NCI-H2227 treated with DMSO at 0.1 percent for 48 hours (cell line): ENCODE data around the gene CDK11A.

Experiments
- DNase-seq: peaks from one replicate; lab custom pipeline; 2025; lab: John Stamatoyannopoulos, UW

CDK11A gene

DNA sequence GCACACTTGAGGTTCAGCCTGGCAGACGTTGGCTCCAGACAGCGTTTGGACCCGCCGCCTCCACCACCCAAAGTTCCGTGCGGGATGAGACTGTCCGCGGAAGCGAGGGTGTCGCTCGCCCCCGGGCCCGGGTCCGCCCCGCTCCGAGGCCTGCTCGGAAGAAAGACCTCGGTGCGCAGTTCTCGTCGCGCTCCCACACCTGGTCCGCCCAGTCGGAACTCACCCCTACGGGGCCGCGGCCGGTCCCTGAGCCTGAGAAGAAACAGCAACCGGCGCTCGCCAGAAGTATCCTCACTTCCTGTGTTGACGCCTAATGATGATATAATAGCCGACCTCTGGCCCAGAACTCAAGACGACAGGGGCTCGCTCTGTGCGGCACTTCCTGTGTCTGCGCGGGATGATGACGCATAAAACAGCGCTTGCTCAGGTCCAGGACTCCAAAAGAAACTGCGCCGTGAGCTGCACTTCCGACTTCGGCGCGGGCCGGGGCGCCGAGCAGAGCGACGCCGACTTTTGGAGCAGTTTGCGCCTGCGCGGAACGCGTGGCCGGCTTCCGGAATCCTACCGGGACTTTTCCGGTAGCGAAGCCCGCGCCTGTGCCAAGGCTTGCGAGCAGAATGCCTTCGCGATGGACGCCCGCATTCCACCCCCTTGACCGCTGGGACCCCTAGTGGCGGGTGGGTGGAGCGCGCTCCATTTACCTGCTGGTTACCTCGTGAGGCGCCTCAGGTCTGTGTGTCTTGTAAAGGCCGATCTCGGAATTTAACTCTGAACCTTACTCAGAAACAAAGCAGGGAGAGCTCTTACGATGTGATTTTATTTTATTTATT, at the start of gene CDK11A:
Gene CDK11A, minus strand, starts transcription at position 323 of the 830 bp plus-strand sequence. CDS start 1,539 bp downstream, outside the sequence.
- peak; percentile 97 for DNase-seq

DNA sequence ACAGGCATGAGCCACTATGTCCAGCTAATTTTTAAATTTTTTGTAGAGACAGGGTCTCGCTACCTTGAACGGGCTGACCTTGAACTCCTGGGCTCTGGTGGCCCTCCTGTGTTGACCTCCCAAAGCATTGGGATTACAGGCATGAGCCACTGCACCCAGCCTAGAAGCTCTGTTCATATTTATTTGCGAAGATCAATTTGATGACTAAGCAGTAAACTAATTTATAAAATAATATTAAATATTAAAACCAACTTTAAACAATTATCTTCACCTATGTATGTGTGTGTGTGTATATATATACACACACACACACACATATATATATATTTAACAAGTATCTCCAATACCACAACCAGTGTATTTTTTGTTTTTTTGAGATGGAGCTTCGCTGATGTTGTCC, 49.7 kb upstream of the CDK11A start:
- DNase-seq = no peak

DNA sequence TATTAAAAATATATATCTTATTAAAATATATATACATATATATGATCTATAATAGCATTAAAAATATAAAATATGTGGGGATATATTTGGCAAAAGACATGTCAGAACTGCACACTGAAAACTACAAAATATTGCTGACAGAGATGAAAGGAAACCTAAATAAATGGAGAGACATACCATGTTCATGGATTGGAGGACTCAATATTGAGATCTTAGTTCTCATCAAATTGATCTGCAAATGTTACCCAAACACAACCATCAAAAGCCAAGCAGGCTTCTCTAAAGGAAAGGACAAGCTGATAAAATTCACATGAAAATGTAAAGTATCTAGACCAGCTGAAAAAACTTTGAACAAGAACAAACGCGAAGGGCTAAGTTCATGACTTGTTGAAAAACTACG, 46.9 kb upstream of the CDK11A start:
- no peak for DNase-seq

DNA sequence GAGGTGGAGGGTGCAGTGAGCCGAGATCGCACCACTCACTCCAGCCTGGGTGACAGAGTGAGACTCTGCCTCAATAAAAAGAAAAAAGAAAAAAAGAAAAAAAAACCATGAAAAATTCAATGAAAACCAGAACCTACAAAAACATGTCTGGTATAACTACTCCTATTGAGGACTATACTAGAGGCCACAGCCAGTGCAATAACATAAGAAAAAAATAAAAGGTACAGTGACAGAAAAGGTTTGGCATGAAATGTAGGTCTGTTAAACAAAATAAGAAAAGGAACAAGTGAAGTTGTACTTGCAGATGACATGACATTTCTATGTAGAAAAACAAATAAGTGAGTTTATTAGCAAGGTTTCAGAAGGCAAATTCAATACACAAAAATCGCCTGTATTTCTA, 45.9 kb upstream of the CDK11A start:
- DNase-seq = no peak

DNA sequence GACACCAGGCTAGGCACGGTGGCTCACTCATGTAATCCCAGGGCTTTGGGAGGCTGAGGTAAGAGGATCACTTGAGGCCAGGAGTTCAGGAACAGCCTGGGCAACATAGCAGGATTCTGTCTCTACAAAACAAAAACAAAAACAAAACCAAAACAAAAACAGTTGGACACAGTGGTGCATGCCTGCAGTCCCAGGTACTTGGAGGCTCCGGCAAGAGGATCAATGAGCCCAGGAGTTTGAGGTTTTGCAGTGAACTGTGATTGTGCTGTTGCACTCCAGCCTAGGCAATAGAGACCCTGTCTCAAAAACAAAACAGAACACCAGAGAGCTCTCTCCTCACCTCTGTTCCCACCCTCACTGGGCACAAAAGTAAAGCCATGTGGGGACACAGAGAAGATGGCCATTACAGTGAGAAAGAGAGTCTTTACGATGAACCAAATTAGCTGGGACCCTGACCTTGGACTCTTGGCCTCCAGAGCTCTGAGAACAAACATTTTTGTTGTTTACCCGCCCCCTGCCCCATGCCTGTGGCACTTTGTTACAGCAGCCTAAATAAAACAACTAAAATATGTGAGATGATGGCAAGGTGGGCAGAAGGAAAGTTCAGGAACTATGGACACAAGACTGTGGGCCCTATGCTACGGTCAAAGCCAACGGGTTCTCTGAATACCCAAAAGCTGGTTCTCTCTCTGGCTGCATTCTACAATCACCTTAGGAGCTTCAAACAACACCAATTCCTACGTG, 44.3 kb upstream of the CDK11A start:
- DNase-seq = no peak

DNA sequence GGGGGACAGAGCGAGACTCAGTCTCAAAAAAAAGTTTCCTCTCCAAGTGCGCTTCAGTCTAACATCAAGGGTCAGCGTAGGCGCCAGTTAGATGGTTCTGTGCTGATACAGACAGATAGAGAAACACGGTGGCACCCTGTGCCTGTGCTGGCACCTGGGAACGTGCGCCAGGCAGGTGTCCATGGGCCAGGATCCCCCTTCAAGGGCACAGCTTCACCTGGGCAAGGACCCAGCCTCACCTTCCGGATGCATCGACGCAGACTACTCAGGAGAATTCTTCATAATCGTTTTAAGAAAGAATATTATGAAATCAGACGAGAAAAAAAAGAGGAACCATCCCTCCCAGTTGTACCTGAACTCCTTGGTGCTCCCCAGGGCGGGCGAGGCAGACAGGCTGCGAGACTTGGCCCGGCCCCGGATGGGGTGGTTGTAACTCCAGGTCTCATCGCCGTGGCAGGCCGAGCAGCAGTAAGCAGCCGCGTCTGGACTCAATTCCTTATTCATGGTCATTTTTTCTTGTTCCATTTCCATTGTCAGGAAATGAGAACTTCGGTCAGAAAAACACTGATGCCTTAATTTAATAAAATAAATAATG, 40.8 kb upstream of the CDK11A start:
- DNase-seq = no peak

DNA sequence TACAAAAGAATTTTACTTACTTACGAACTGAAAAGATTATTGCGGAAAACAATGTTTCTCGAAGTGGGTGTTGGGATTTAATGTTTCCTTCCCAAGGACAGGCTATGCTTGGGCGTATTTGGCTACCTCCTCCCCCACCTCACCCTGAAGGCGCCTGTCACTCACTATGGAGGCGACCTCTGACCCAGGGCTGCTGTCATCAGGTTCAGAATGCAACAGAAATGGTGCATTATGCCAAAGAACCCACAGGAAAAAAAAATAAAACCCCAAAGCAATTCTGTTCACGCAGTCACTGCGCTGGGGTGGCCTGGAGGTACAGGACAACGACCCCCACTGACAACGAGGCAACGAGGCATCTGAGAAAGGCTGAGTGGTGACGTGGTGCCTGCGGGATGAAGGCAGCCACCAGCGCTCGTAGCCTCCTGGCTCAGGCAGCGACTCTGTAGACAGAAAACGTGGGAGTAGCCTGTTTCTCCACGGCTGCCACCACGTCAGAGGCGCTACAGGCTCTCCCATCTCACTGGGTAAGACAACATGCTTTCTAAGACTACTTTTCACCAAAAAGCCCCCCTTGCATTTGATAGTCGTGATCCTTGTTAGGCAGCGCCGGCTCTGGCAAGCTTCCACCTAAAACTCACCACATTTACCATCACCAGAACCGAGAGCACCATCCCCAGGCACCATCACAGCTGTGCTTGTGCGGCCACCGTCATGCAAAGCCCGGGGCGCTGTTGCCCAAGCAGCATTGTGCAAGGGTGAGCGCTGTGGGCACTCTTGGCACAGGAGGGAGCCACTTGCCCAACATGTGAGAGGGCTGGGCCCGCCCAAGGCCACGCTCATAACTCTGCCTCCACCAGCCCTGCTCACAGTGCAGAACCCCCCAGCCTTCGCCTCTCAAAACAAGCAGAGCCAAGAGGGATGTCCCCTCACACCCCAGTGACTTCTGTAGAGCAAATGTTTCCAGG, 39.8 kb upstream of the CDK11A start:
- no peak for DNase-seq

DNA sequence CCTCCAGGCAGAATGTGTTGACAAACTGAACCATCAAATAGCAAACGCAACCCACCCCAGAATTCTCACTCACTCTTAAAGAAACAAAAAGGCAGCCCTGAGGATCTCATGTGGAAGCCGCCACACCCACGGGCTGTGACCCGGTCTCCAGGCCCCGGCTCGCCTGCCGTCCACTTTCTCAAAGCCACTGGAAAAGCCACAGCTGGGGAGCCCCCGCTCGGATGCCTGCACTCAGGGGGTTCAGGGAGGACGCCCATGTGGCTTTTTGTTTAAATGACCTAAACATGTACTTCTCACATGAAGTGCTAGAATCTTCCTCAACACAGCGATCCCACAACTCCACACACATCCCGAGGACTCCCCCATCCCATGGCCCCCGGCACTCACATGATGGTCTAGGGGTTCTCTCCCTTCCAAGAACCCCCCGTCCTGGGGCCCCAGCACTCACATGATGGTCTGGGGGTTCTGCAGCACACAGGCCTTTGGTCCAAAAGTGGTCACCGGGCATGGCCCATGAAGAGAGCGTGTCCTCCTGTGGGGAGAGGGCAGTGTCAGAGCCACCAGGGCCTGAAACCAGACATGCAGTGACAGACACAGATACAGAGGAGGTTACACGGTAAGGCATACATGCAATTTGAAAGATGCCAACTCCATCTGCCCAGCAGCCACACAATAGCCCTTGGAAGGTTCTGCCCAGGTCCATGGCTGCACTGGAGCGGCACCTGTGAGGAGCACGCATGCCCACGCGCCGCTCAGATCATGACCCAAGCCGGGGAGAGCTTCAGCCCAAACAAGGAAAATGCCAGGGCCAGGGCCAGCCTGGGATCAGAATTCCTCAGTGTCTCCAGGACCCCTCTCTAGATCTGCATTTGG, 37.6 kb upstream of the CDK11A start:
- DNase-seq = no peak

DNA sequence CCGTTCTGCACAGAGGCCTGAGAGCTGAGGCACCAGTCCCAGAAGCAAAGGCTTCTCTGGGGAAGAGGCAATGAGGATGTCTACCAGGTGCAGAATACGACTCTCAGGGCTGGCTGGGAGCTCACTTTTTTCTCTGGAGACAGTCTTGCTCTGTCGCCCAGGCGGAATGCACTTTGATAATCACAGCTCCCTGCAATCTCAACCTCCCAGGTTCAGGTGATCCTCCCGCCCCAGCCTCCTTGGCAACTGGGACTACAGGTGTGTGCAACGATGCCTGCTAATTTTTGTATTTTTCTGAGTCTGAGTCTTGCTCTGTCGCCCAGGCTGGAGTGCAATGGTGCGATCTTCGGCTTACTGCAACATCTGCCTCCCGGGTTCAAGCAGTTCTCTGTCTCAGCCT, 36.6 kb upstream of the CDK11A start:
- no peak for DNase-seq

DNA sequence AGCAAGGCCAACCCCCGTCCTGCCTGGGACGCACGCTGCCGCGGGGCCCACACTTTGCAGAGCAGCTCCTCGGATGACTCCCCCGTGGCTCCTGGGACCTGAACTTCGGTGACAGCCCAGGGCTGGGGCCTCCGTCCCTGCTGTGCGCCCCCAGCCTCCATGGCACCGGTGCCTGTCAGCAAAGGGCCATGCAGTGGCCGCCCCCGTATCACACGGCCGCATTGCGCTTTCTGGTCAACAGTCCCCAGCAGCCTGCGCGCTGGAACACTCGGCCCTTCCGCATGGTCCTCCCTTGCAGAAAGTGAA, 36.1 kb upstream of the CDK11A start:
- DNase-seq = no peak

DNA sequence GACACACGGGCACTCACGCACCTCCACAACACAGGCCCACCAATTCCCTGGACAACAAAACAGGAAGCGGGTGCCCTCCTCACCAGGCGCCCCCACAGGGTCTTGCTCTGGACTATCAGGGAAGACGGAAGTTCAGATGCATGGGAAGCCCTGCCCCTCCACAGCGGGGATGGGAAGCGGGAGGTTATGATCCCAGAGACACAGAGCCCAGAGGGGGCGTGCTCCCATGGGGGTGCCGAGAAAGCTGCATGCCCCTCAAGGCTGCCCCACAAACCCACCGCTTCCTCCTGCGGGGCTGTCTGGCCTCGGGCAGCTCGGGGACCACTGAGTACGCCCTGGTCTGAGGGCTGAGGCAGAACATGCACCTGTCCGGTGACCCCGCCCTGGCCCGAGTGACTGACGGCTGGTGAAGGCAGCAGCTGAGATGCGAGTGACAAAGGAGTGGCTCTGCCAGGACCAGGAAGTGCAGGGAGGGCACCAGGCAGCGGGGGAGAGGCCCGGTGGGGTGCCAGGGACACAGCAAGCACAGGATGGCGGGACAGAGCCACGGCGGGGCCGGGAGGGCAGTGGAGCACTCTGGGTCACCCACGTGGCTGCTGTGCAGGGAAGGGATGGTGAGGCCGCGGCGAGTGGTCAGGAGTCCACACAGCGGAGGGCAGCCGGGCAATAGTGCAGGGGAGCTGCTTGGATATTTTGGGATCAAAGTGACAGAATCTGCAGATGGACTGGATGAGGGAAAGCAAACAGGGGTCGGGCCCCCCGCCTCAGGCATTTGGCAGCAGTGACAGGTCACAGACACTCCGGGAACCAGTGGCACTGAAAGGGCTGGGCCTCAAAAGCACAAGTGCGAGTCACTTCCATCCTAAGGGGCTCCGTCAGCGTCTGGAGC, 35.5 kb upstream of the CDK11A start:
- no peak for DNase-seq

DNA sequence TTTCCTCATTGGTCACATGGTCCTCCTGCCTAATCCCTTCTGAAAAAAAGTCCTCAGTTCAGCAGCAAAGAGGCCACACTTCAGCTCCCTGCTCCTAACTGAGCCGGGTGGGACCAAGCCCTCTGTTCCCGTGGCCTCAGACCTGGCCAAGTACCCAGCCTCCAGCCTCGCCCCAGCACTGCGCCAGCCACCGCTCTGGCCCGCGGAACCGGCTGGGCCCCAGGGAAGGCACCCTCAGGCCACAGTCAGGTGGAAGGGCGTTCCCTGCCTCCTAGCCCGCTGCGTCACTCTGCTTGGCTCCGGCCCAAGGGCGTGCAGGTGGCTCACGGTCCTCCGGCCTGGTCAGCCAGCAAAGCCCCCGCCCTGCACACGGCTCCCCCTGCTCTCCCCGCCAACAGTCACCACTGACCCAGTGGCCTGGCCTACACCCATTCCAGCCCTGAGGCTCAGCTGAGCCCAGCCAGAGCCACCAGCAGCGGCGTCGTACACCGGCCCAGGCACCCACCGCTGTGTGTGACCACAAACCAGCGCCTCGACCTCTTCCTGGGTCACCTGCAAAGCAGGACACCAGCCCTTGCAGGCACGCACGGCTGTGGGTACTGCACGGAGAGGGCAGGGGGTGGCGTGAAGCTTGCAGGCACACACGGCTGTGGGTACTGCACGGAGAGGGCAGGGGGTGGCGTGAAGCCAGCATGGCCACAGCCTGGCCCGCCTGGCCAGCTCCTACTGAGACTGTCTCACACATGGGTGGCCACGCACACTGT, 34.7 kb upstream of the CDK11A start:
- DNase-seq = no peak

DNA sequence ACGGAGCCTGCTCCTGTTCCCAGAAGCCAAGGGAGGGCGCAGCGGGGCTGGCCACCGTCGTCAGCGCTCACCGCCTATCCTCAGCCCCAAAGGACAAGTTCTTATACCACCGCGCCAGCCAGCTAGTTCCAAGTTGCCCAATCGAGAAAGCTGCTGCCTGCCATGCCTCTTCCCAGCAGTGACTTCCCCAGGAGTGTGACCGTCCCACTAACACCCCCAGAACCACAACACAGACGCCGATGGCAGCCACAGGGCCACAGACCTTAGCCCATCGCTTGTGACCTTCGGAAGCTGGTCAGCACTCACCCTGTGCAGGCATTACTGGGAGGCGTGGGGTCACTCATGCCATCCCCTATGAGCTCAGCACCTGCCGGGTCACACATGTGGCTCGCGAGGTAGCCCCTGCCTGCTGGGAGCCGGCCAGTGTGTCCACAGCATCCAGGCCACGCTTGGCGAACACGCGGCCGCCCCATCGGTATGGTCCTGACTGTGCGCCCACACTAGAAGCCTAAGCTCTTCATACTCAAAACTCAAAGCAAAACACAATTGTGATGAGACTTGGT, 34.0 kb upstream of the CDK11A start:
- DNase-seq = no peak

DNA sequence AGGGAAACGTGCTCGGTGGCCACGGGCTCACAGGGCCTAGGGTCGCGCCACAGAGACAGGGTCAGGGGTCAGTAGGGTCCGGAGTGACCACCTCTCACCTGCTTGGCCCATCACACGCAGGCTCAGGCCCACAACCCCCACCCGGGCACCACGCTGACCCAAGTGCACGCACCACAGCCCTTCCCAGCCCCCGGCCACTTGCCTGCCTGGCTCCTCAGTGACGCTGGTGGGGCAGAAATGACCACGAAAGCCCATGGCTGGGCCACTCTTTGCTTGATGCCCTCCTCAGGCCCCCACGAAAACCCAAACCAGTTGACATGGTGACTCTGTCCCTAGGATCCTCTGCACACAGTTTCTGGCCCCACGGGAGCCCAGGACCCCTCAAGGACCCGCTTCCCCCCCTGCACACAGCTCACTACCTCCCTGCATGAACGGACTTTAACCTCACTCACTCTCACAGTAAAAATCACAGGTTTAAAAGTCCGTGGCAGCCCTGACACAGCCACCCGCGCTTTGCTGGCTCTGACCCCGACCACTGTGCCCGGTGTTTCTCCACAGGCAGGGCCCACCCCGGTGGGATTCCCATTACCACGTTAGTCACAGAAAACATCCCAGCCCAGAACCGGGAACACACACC, 33.4 kb upstream of the CDK11A start:
- DNase-seq = no peak

DNA sequence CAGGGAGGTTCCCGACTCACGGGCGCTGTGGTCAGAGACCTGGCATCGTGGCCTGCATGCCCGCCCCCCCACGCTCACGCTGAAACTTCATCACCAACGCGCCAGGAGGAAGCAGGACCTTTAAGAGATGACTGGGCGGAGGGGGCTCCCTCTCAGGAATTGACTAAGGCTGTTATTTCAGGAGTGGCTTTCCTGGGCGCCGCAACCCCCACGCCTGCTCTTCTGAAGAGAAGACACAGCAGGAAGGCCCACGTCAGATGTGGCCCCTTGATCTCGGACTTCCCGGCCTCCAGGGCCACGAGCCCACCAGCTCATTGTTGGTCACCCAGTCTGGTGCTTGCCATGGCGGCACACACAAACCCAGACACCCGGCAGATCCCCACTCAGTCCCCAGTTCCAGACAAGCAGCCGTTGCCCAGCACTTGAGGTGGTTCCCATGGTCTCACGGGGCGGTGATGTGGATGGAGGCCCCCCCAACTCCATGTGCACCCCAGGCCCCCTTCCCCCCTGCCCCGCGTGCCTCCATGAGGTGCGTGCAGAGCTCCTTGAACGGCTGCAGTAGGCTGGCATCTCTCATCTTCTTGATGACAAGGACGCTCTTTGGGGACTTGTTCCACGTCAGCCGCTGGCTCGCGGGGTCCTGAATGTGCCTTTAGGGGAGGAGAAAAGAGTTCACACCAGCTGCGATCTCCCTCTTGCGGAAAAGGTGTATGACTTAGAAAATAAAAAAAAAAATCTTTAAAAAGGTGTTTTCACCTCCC, 32.7 kb upstream of the CDK11A start:
- DNase-seq = no peak

DNA sequence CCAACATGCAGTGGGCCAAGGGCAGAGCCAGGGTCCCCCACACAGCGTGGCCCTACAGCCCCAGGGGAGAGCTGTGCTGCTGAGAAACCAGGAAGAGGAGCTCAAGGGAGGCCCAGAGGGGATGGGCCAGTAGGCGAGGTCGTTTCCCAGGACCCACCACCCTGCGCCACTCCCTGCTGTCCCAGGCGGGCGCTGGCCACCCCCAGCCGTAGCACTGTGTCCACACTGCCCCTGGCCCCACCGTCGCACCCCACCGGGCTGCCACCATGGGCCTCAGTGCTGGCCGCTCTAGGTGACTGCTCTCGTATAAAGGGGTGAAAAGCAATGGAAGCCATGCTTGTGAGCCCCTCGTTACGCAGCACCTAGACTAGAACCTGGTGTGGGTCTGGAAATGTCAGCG, 31.7 kb upstream of the CDK11A start:
- no peak for DNase-seq

DNA sequence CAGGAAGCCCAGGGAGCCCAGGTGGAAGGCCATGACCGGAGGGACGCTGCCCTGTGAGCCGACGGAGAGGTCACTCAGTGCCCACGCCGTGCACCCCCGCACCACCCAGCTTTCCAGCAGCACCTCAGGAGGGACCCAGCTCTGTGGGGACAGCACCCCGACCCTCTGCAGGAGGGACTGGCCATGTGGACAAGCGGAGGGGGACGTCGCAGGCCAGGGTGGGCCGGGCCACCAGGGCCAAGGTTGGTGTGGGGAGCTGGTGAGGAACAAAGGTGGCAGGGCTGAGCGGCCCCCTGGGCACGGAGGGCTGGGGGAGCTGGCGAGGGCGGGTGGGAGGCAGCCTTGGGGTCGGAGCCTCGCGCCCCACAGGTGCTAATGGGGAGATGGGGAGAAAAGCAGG, 31.3 kb upstream of the CDK11A start:
- no peak for DNase-seq
